BLaER1 (cell line): Measurements from ENCODE around the gene MATN1.

ENCODE experiments used
- H3K27ac ChIP-seq: shearing (Covaris generic); formaldehyde crosslinking; 2 replicates; pipeline ENCODE4 v1.8.1; 2022
- H3K27me3 ChIP-seq: shearing (Covaris generic); formaldehyde crosslinking; 2 replicates; pipeline ENCODE4 v1.8.1; 2022
- H3K36me3 ChIP-seq: shearing (Covaris generic); formaldehyde crosslinking; 2 replicates; pipeline ENCODE4 v1.8.1; 2022
- H3K4me1 ChIP-seq: shearing (Covaris generic); formaldehyde crosslinking; 2 replicates; pipeline ENCODE4 v1.8.1; 2022
- H3K4me2 ChIP-seq: shearing (Covaris generic); formaldehyde crosslinking; 2 replicates; pipeline ENCODE4 v1.8.1; 2022
- H3K4me3 ChIP-seq: shearing (Covaris generic); formaldehyde crosslinking; 2 replicates; pipeline ENCODE4 v1.8.1; 2022
- H3K9ac ChIP-seq: shearing (Covaris generic); formaldehyde crosslinking; 2 replicates; pipeline ENCODE4 v1.8.1; 2022
- H3K9me3 ChIP-seq: shearing (Covaris generic); formaldehyde crosslinking; 2 replicates; pipeline ENCODE4 v1.8.1; 2022
- H4K20me1 ChIP-seq: shearing (Covaris generic); formaldehyde crosslinking; 2 replicates; pipeline ENCODE4 v1.8.1; 2022
- Cebpa-rat ChIP-seq: shearing (Covaris generic); IDR thresholded peaks from 2 replicates; pipeline ENCODE4 v1.8.1; 2022

The MATN1 gene

GRCh38 chr1:30733493-30733892 lies 10.1 kb upstream of the MATN1 start:
- TF ChIP-seq Cebpa-rat = no peak
- Histone ChIP-seq H3K4me2 (peak overlapping the region; percentile 81), H3K27me3 (no peaks in the 10 kb centered on the region)

GRCh38 chr1:30732277-30732996 lies 9.1 kb upstream of the MATN1 start:
- Histone ChIP-seq H3K9me3 (no peaks in the 10 kb centered on the region), H3K9ac (peak overlapping the region; percentile 21; the same call in 1 of the 2 replicates), H3K36me3 (peaks cover 51% of the 10 kb centered on the region), H3K27me3 (no peaks in the 10 kb centered on the region), H4K20me1 (peaks cover 80% of the 10 kb centered on the region), H3K27ac (peak overlapping the region; percentile 69), H3K4me2 (peak overlapping the region; percentile 81), H3K4me1 (peaks cover 100% of the 10 kb centered on the region), H3K4me3 (no peak overlapping the region)
- TF ChIP-seq Cebpa-rat = no peak

More at GRCh38 chr1:30733493-30733892, 10.1 kb upstream of the MATN1 start:
- Histone ChIP-seq H3K27ac (peak overlapping the region; percentile 69), H3K4me1 (peaks cover 100% of the 10 kb centered on the region), H4K20me1 (peaks cover 90% of the 10 kb centered on the region), H3K9me3 (no peaks in the 10 kb centered on the region), H3K4me3 (no peak overlapping the region), H3K9ac (peak overlapping the region; percentile 5; the same call in 1 of the 2 replicates), H3K36me3 (peaks cover 62% of the 10 kb centered on the region)

GRCh38 chr1:30731806-30732276 lies 8.5 kb upstream of the MATN1 start:
- Histone ChIP-seq H3K27ac (peak overlapping the region; percentile 86; the same call in 1 of the 2 replicates), H3K4me3 (no peak overlapping the region), H4K20me1 (peaks cover 74% of the 10 kb centered on the region), H3K4me1 (peaks cover 100% of the 10 kb centered on the region), H3K9me3 (no peaks in the 10 kb centered on the region), H3K9ac (peak overlapping the region; percentile 61), H3K36me3 (peaks cover 45% of the 10 kb centered on the region), H3K27me3 (no peaks in the 10 kb centered on the region), H3K4me2 (peak overlapping the region; percentile 81)
- TF ChIP-seq Cebpa-rat = no peak

- Histone ChIP-seq H3K9me3 (no peaks in the 10 kb centered on the region), H3K27ac (peak overlapping the region; percentile 86), H3K27me3 (no peaks in the 10 kb centered on the region), H3K36me3 (peaks cover 39% of the 10 kb centered on the region), H4K20me1 (peaks cover 68% of the 10 kb centered on the region), H3K9ac (peak overlapping the region; percentile 61), H3K4me2 (peak overlapping the region; percentile 81), H3K4me1 (peaks cover 100% of the 10 kb centered on the region), H3K4me3 (peak overlapping the region; percentile 44; the same call in 1 of the 2 replicates)
- no peak for TF ChIP-seq Cebpa-rat
Observed at GRCh38 chr1:30731109-30731805, 7.9 kb upstream of the MATN1 start.

- no peaks in the 10 kb centered on the region for H3K9me3 ChIP-seq
- H3K4me3 ChIP-seq = peak overlapping the region; percentile 44
- H4K20me1 ChIP-seq = peaks cover 61% of the 10 kb centered on the region
- no peak for TF ChIP-seq Cebpa-rat
- H3K4me2 ChIP-seq = peak overlapping the region; percentile 81
- peak overlapping the region; percentile 61 for H3K9ac ChIP-seq
- peak overlapping the region; percentile 86 for H3K27ac ChIP-seq
- peaks cover 32% of the 10 kb centered on the region for H3K36me3 ChIP-seq
- no peaks in the 10 kb centered on the region for H3K27me3 ChIP-seq
- H3K4me1 ChIP-seq = peaks cover 100% of the 10 kb centered on the region
Observed at GRCh38 chr1:30730346-30731108, 7.1 kb upstream of the MATN1 start.

GRCh38 chr1:30729901-30730300 lies 6.5 kb upstream of the MATN1 start:
- Histone ChIP-seq H3K27ac (peak overlapping the region; percentile 86), H4K20me1 (peaks cover 54% of the 10 kb centered on the region), H3K4me2 (peak overlapping the region; percentile 81)

GRCh38 chr1:30728832-30729638 lies 5.7 kb upstream of the MATN1 start:
- Histone ChIP-seq H4K20me1 (peaks cover 46% of the 10 kb centered on the region), H3K27me3 (no peaks in the 10 kb centered on the region), H3K27ac (peak overlapping the region; percentile 86), H3K4me1 (peaks cover 92% of the 10 kb centered on the region), H3K9ac (peak overlapping the region; percentile 61), H3K4me3 (no peak overlapping the region), H3K4me2 (peak overlapping the region; percentile 81), H3K9me3 (no peaks in the 10 kb centered on the region), H3K36me3 (peaks cover 17% of the 10 kb centered on the region)
- no peak for TF ChIP-seq Cebpa-rat

More at GRCh38 chr1:30729901-30730300, 6.5 kb upstream of the MATN1 start:
- Histone ChIP-seq H3K4me3 (peak overlapping the region; percentile 44), H3K27me3 (no peaks in the 10 kb centered on the region), H3K36me3 (peaks cover 26% of the 10 kb centered on the region), H3K9ac (peak overlapping the region; percentile 61), H3K9me3 (no peaks in the 10 kb centered on the region), H3K4me1 (peaks cover 100% of the 10 kb centered on the region)
- TF ChIP-seq Cebpa-rat = no peak

- peaks cover 10% of the 10 kb centered on the region for H3K36me3 ChIP-seq
- H3K4me1 ChIP-seq = peaks cover 90% of the 10 kb centered on the region
- no peaks in the 10 kb centered on the region for H3K27me3 ChIP-seq
- H4K20me1 ChIP-seq = peaks cover 43% of the 10 kb centered on the region
- H3K9ac ChIP-seq = peak overlapping the region; percentile 61; the same call in 1 of the 2 replicates
- peak overlapping the region; percentile 81 for H3K4me2 ChIP-seq
- H3K9me3 ChIP-seq = no peaks in the 10 kb centered on the region
- H3K4me3 ChIP-seq = no peak overlapping the region
- TF ChIP-seq Cebpa-rat = no peak
- 0 out of 2 replicates have a peak overlapping the region, but pooled peaks have one; percentile 86 for H3K27ac ChIP-seq
Observed at GRCh38 chr1:30728340-30728739, 5.0 kb upstream of the MATN1 start.
